Stimulated activated CD4-positive, alpha-beta T cell treated with anti-CD3 and anti-CD28 coated beads, TNF-alpha, amount 100 ng/mL, for 4 hours (primary cell): Measurements from ENCODE around the gene TSC22D4.
A peak's percentile ranks its signal among the peaks of the same experiment; 100 is the strongest.
"Not testable (repeated sequence)": the region's sequence is repeated elsewhere in the genome, so short reads cannot be mapped to it uniquely, and the experiment has no call there.

ENCODE experiments used
- DNase-seq, 3 experiments: peaks; one replicate each; pipeline ENCODE4 v3.0.0-alpha.2; 2020; ENCODE audit warnings: low read depth in 3 of 3

TSC22D4 gene

DNA sequence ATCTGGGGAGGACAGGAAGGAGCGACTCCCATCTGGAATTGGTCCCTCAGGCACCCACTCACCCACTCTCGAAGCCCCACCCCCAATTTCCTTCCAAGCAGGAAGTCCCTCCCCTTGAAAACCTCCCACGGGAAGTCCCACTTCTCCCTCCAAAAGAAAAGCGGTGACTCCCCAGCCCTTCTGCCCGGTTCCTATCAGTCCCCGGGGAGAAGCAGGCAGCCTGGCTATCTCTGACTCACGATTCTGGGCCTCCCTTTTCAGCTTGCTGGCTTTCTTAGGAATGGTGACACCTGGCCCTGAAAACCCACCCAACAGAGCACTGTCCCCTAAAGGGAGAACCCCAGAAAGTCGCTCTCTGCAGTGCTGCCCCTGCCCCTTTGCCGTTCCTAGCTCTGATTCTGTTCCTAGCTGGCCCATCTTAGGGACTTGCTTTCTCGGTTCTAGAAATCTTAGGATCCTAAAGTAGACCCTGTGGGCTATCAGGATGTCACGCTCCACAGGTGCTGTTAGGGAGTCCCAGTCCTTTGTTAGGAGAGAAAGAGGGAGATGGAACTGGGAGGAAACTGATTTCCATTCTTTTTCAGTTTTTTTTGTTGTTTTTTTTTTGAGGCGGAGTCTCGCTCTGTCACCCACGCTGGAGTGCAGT lies 6.0 kb downstream of the TSC22D4 start:
- DNase-seq = no peak

DNA sequence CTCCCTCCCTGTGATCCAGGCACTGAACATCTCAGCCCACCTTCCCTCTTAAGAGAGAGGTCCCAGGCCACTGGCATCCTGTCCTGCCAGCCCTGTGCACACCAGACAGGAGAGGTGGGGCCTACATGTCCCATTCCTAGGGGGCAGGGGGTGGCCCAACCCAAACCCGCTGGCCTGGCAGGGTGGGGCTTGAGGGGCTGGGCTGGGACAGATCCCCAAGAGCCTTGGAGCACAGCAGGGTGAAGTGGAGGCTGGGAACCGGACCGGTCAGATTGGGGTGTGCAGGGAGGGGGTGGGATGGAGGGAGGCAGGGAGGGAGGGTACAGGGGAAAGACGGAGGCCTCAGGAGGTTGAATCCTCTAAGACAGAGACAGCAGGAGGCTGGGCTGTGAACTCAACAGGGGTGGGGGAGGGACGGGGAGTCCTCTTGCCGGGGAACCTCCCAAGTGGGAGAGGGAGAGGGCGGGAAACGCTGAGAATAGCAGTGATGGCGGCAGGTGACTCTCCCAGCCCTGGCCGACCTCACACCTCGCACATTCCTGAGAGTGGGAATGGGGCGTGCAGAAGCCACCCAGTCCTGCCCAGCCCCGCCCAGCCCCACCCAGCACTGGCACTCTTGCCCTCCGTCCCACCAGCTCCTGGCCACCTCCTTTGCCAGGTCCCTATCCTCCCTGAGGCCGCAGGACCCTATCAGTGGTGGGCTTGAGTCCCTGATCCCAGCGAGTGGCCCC lies 6.7 kb downstream of the TSC22D4 start:
- DNase-seq = no peak

DNA sequence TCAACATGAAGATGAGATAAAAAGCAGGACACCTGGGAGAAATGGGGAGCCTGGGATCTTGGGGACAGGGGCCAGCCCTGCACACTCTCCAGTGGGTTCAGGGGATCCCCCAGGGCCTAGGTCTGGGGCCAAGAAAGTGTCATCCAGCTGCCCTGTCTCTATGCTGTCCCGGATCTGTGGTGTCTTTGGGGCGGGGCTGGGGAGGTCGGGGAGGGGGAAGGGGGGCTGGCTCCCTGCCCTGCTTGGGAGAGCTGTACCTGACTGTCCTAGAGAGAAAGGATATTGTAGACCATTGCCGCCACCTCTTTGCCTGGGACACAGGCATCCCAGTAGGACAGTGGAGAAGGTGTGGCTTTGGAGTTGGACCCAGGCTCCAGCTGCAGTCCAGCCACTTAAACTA lies 8.0 kb downstream of the TSC22D4 start:
- no peak for DNase-seq

DNA sequence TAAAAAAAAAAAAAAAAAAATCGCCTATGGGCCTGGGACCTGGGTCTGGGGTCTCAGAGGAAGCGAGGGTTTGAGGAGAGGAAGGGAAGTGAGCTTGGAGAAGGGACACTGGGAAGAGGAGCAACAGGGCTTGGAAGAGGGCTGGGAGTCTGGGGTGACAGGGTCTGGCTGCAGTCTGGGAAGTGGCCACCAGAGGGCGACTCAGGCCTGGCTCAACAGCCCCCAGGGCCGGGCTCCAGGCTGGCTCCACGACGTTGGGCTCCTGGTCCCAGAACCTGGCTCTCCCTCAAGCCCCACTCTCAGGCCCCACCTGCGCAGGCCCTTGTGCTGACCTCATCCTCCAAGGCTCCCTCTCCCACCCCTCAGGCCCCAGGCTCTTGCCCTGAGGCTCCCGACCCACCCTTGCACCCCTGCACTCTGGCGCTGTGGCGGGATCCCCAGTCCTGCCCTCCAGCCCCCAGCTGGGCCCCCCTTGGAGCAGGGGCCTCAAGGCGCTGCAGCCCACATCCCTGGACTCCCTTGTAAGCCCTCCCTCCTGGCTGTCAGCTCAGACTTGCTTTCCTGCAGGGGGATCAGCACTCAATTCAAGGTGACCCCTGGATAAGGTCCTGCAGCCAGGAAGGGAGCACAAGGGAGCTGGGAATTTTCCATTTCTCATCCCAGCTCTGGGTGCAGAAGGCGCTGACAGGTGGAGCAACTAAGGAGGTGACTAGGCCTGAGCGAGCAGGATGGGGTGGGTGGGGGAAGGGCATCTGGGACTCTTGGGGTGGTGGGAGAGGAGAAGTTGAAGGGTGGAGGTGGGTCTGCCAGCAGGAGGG lies 9.6 kb downstream of the TSC22D4 start:
- peak; percentile 66 to 73 (median 72) for DNase-seq

DNA sequence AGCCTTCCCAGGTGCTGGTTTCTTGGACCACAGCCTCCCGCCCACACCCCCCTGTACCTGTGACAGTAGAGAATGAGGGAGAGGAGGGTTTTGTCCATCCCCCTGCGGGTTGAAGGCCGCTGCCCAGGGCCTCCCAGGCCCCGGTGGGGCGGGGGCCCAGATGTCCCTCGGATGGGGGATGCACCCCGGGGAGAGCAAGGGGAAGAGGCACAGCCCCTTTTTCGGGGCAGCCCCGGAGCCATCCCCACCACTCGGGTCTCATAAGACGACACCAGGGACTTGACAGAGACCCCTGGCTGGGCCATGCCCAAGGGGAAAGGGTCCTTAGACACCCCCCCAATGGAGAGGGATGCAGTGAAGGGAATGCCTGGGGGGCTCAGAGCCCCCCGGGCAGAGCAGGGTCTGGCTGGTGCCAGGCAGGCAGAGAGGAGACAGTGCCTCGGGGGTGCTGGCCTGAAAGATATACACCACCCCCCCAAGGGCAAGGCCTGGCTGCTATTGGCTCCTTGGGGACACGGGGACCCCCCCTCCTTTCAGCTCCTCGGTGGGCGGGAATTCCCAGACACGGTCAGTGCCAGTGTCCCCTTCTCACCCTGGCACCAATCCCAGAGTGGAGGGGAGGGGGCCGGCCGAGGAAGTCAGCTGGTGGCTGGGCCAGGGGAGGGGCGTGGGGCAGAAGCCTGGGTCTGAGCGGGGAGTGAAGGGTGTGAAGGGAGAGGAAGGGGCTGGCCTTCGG lies 11.2 kb downstream of the TSC22D4 start:
- DNase-seq = no peak

DNA sequence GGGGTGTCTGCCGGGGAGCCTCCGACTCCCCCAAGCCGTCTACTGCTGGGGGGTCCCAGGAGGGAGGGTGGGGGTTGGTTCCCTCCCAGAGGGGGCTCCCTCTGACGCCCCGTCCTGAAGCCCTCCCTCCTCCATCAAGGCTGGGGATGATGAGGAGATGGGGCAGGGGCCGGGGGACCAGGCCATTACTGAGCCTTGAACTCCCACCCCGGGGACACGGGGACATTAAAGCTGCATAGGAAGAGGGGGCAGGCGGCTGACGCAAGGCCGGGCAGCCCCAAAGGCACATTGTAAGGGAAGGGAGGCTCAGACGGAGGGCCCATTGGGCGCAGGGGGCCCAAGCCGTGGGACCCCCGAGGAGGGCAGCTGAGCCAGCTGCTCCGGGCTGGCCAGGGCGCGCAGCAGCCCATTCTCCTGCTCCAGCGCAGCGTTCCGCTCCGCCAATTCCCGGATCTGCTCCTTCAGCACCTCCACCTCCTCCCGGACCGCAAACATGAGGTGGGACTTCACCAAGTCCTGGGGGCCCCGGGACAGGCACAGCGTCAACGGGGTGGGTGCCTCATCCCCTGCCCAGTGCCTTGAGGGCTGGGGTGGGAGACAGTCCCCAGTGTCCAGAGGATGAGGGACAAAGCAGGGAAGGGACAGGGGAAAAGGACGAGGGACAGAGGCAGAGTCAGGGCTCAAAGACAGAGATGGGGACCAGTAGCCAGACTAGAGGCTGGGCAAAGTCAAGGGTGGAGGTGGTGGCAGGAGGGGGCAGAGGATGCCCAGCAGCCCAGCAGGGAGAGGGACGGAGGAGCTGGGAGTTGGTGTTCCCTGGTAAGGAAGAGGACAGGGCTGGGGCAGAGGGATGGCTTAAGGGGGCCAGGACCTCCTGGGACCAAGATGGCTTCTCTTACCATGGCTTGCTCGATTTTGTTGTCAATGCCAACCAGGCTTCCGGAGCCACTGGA lies 12.1 kb downstream of the TSC22D4 start:
- DNase-seq = no peak

DNA sequence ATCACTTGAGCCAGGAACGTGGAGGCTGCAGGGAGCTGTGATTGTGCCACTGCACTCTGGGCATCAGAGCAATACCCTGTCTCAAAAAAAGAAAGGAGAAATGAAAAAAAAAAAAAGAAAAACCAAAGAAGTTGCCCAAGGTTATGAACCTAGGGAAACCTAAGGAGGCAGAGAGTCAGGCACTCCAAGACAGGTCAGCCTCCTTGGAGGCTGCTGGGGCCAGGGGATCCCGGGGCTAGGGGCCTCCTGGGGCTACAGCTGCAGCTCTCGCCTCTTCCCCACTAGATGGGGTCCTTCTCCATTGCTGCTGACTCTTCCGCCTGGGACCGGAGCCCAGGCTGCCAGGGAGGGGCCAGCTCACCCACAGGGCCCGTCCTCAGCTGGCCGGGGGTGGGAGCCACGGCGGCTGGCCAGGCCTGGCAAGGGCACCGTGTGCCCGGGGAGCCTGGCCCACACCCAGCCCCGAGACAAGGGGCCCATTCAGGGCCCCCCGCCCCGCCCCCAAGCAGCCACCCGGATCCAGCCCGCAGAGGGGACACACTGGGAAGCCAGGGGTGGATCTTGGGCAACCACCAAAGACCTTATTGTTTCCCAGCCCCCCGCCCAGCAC lies 13.2 kb downstream of the TSC22D4 start:
- DNase-seq = no peak

DNA sequence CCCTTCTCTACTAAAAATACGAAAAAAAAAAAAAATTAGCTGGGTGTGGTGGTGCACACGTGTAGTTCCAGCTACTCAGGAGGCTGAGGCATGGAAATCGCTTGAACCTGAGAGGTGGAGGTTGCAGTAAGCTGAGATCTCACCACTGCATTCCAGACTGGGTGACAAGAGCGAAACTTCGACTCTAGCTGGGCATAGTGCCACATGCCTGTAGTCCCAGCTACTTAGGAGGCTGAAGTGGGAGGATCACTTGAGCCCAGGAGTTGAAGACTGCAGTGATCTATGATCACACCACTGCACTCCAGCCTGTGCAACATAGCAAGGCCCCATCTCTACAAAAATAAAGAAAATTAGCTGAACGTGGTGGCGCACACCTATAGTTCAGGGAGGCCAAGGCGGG lies 13.7 kb downstream of the TSC22D4 start:
- DNase-seq = no peak

DNA sequence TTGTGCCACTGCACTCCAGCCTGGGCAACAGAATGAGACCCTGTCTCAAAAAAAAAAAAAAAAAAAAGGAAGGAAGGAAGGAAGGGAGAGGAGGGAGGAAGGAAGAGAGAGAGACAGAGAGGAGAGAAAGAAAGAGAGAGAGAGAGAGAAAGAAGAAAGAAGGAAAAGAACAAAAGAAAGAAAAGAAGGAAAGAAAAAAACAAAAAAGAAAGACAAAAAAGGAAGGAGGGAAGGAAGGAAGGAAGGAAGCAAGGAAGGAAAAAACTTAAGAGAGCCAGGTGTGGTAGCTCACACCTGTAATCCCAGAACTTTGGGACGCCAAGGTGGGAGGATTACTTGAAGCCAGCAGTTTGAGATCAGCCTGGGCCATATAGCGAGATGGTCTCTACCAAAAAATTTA lies 14.2 kb downstream of the TSC22D4 start:
- no peak for DNase-seq

DNA sequence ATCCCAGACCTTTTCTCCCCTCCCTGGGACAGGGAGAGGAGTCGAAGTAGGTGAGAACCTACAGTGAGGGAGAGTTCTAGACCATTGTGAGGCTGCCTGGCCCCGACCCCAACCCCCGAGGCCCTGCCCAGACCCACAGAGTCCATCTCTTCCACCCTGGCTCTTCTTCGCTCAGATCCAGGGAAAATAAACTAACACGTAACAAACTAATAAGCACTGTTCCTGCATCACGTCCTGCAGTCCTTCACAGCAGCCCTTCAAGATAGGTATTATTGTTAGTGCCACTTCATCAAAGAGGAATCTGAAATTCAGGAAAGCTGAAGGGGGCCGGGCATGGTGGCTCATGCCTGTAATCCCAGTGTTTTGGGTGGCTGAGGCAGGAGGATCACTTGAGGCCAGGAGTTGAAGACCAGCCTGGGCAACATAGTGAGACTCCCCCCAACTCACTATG lies 14.8 kb downstream of the TSC22D4 start, which contains the start of gene SPACDR:
SPACDR (minus strand) TSS at position 51 of the 451 bp plus-strand sequence. CDS start 235 bp downstream, outside the sequence.
- DNase-seq = no peak

DNA sequence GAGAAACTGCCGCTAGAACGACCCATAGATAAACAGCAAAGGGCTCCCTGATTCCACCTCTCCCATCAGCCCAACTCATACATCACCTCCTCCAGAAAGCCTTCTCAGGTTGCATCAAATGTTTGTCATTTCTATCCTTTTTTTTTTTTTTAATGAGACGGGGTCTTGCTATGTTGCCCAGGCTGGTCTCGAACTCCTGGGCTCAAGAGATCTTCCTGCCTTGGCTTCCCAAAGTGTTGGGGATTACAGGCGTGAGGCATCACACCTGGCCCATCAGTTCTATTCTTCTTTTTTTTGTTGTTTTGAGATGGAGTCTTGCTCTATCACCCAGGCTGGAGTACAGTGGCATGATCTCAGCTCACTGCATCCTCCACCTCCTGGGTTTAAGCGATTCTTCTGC lies 22.0 kb downstream of the TSC22D4 start:
- no peak for DNase-seq

DNA sequence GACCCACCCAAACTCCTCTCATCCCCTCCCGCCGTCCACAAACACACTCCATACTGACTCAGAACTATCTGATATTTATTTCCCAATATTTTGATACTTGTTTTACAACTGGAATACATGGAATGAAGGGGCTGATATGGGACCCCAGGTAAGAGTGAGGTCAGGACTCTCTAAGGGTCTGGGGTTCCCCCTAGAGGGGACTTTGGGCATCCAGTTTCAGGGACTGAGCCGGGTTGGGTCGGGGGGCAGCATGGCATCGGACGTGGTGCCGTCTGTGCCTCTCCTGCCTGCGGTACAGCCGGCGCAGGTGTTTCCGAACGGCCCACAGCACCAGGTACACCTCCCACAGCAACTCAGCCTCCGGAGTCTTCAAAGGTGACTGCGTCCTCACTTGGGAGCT lies 22.5 kb downstream of the TSC22D4 start:
- DNase-seq = no peak

DNA sequence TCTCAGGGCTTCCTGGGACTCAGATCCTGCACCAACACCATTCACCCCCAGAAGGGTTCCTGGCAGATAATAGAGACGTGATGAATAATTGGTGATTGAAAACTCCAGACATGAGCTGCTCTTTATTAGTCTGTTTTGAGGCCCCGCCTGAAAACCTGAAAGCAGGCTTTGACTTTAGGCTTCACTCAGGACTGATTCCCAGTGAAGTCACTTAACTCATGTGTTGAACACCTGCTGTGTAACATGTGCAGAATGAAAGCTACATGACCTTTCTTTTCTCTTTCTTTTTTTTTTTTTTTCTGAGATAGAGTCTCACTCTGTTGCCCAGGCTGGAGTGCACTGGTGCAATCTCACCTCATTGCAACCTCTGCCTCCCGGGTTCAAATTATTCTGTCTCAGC lies 23.8 kb downstream of the TSC22D4 start:
- DNase-seq = no peak

DNA sequence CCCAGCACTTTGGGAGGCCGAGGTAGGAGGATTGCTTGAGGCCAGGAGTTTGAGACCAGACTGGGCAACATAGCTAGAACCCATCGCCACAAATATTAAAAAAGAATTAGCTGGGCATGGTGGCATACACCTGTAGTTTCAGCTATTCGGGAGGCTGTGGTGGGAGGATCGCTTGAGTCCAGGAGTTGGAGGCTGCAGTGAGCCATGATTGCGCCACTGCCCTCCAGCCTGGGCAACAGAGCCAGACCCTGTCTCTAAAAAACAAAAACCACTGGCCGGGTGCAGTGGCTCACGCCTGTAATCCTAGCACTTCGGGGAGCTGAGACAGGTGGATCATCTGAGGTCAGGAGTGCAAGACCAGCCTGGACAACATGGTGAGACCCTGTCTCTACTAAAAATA lies 25.2 kb downstream of the TSC22D4 start:
- DNase-seq = not testable (repeated sequence)

DNA sequence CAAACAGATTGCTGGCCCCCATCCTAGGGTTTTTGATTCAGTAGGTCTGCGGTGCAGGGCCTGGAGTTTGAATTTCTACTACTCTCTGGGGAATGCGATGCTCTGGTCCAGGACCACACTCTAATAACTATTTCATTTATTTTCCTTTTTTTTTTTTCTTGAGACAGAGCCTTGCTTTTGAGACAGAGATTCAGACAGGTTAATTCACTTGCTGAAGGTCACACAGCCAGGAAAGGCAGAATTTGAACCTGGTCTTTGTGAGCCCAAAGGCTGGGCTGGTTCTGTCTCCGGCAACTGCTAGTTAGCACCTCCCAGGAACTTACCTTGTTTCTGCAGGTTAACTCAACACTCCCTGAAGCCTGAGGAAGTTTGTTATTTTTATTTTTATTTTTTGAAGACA lies 26.5 kb downstream of the TSC22D4 start:
- DNase-seq = no peak

DNA sequence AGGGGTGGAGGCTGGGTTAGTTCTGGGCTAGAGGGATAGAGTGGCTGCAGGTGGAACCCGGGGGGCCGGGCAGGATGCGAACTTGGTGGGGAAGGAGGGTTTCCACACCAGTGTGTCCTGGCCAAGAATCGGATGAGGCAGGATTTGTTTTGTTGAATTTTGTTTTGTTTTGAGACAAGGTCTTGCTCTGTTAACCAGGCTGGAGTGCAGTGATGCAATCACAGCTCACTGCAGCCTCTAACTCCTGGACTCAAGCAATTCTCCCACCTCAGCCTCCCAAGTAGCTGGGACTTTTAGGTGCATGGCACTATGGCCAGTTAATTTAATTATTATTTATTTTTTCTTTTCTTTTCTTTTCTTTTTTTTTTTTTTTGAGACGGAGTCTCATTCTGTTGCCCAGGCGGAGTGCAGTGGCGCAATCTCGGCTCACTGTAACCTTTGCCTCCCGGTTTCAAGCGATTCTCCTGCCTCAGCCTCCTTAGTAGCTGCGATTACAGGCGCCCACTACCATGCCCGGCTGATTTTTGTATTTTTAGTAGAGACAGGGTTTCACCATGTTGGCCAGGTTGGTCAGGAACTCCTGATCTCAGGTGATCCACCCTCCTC lies 29.7 kb downstream of the TSC22D4 start:
- DNase-seq = no peak

DNA sequence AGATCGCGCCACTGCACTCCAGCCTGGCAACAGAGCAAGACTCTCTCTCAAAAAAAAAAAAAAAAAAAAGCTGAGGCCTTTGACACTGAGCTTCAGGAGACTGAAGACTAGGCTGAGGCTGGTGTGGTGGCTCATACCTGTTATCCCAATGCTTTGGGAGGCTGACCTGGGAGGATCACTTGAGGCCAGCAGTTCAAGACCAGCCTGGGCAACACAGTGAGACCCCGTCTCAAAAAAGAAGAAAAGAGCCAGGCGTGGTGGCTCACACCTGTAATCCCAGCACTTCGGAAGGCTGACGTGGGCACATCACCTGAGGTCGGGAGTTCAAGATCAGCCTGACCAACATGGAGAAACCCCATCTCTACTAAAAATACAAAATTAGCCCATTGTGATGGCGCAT lies 31.7 kb downstream of the TSC22D4 start:
- DNase-seq = not testable (repeated sequence)

DNA sequence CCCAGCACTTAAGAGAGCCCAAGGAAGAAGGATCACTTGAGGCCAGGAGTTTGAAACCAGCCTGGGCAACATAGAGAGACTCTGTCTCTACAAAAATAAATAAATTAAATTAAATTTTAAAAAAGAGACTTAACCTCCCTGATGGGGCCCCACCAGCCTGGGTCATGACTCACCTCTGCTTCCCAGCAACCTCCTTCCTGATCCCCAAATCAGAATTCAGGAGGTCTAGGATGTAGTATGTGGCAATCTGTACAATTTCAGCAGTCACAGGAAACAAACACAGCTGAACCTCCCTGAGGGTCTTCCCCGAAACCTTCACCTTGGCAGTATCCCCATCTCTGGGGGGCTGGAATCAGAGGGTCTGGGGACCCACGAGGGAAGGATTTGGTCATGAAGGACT lies 33.0 kb downstream of the TSC22D4 start:
- no peak for DNase-seq

DNA sequence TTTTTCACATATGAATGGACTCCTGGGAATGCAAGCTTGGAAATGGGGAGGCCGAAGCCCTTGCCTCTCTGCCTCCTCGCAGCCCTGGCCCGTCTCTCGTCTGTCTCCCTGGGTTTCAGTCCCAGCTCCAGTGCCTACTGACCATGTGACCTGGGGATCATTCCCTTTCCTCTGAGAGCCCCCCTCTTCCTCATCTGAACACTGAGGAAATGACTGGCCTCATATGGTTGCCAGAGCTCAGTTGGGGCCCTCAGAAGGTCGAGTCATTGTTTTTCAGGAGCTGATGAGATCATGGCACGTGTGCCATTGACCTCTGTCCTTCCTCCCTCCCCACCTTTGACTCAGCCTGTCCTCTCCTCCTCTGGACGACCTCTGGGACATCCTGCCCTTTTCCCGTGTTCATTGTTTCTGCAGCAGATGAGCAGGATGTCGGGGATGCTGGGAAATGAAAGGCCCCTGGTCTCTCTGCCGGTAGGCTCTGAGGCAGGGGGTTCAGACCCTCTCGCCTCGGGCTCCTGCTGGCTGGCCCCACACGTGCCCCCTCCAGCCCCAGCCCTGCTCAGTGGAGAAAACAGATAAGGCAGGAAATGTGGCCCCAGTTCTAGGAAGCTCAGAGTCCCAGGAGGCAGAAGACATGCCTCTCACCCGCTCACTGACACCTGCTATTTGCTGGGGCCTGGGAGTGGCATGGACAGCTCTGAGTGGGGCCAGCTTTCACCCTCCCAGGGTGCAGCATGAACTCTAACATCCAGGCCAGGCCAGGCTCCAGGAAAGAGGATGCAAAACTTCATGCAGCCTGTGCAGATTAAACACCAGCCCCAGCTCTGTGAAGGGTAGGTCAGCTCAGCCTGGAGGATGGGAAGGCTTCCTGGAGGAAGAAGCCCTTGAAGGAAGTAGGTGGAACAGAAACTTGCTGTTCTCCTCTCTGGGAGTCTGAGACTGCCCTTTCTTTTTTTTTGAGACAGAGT lies 34.4 kb downstream of the TSC22D4 start:
- no peak for DNase-seq
